ENCODE results near the gene KLHL17. TPM values are rescaled to one million over a fixed set of nuclear protein-coding genes. Genes with fewer than 3 reads are reported as not detected.

Gene KLHL17
- total RNA-seq, 4 donors from 2014 or later, result 3.7 to 10.8 (median 6.2) TPM

DNA sequence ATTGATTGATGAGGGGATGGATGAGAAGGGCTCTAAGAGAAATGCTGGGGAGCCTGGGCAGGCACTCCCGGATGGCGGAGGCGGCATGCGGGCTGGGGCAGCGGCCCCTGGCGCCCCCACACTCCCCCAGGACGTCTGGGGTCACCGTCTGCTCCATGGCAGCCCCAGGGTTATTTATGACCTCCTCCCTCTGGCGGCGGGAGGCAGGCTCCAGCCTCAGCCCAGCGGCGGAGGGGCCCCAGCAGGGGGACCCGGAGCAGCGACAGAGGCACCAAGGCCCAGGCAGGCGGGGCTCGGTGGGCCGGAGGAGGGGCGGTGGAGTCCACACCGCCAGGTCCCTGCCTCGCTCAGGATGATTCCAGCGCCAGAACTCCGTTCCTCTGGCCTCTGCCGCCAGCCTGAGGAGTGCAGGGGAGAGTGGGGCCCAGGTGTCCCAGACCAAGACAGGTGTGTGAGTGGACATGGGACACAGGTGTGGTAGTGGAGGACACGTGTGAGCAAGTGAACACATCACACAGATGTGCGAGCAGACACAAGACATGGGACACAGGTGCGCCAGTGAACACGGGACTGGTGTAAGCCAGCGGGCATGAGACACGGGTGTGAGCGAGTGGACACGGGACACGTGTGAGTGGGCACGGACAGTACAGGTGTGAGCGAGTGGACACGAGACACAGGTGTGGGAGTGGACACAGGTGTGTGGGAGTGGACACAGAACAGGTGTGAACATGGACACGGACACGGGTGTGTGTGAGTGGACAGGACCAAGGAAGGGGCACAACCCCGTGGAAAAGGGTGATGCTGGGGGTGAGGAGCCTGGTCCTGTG is 39.2 kb upstream of the KLHL17 start:
- peak overlapping the region in 3 of 4 donors; percentile 5 to 40 (median 28) for H3K4me3 ChIP-seq
- H3K27me3 ChIP-seq, result peaks cover 6 to 100% (median 18%) of the 10 kb centered on the region in 4 donors
- H3K27ac ChIP-seq (replicated peaks in 1 of 4), result no peak overlapping the region
- intact Hi-C loops (cut with DNase I), result no loop called here
- H3K9me3 ChIP-seq, result no peaks in the 10 kb centered on the region
- WGBS, result 42% methylated on average over 20 of the region's 38 CpGs
- H3K36me3 ChIP-seq, result no peaks in the 10 kb centered on the region
- H3K4me1 ChIP-seq, result peaks cover 35 to 75% (median 63%) of the 10 kb centered on the region in 4 donors
- DNase-seq (ENCODE audit: extremely low spot score), result no peak
- TF ChIP-seq POLR2AphosphoS5 (IDR thresholded peaks at IDR 0.05) (peak in 1 of 2 donors; percentile 39), POLR2A (IDR thresholded peaks at IDR 0.05; ENCODE audit: low read depth) (no peak), EP300 (IDR thresholded peaks at IDR 0.05) (no peak)
- TF ChIP-seq, protein P1, sequence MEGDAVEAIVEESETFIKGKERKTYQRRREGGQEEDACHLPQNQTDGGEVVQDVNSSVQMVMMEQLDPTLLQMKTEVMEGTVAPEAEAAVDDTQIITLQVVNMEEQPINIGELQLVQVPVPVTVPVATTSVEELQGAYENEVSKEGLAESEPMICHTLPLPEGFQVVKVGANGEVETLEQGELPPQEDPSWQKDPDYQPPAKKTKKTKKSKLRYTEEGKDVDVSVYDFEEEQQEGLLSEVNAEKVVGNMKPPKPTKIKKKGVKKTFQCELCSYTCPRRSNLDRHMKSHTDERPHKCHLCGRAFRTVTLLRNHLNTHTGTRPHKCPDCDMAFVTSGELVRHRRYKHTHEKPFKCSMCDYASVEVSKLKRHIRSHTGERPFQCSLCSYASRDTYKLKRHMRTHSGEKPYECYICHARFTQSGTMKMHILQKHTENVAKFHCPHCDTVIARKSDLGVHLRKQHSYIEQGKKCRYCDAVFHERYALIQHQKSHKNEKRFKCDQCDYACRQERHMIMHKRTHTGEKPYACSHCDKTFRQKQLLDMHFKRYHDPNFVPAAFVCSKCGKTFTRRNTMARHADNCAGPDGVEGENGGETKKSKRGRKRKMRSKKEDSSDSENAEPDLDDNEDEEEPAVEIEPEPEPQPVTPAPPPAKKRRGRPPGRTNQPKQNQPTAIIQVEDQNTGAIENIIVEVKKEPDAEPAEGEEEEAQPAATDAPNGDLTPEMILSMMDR (IDR thresholded peaks at IDR 0.05), result peak; percentile 38 to 71 (median 61)

DNA sequence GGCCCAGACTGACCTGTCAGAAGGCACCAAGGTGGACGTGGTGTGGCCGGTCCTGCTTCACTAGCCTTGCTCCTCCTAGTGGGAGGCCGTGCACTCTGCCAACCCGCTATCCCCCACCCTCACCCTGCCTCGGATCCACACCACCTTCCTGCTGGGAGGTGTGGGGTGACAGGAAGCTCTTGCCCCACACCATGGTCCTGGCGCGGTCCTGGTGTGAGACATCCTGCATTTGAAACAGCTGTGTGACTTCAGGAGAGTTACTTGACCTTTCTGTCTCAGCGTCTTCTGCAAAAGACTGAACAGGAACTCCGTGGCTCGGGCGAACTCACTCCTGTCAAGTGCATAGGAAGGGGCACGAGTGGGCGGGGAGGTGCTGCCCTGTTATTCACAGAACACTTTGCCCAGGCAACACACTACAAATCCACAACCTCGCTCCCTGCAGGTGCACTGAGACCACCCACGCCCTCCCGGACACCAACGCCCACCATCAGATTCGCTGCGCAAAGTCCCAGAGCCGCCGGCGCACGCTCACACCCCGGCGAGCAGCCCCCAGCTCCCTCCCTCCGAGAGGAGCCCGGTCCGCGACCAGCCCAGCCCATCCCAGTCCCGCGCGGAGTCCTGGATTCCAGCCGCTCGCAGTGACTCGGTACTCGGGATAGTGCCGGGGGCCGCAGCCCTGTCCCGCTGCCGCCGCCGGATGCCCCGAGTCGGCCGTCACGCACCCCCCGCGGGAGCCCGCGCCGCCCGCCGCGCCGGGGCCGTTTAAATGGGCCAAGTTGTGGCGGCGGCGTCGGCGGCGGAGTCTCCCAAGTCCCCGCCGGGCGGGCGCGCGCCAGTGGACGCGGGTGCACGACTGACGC is 37.0 kb upstream of the KLHL17 start, which contains the start of gene SAMD11:
TSS of gene SAMD11 (plus strand) at position 793 of the 860 bp plus-strand sequence. CDS start 509 bp downstream, outside the sequence.
- peak in 1 of 2 donors; percentile 20 for TF ChIP-seq POLR2AphosphoS5 (IDR thresholded peaks at IDR 0.05)
- TF ChIP-seq, protein P1 (IDR thresholded peaks at IDR 0.05), result peak in 1 of 3 experiments; percentile 33
- TF ChIP-seq POLR2A (IDR thresholded peaks at IDR 0.05; ENCODE audit: low read depth), result no peak
- Histone ChIP-seq H3K4me1 (peaks cover 32 to 66% (median 54%) of the 10 kb centered on the region in 4 donors), H3K9me3 (no peaks in the 10 kb centered on the region), H3K36me3 (no peaks in the 10 kb centered on the region), H3K27me3 (peaks cover 6 to 99% (median 22%) of the 10 kb centered on the region in 4 donors), H3K4me3 (peak within 1 kb of the TSS; percentile 57 to 75 (median 62)), H3K27ac (replicated peaks in 1 of 4) (peak within 1 kb of the TSS; percentile 56 to 68 (median 60))
- intact Hi-C loops (cut with DNase I), result no loop called here
- no peak for DNase-seq (ENCODE audit: extremely low spot score)
- 10% methylated on average over 31 of the region's 72 CpGs for WGBS

DNA sequence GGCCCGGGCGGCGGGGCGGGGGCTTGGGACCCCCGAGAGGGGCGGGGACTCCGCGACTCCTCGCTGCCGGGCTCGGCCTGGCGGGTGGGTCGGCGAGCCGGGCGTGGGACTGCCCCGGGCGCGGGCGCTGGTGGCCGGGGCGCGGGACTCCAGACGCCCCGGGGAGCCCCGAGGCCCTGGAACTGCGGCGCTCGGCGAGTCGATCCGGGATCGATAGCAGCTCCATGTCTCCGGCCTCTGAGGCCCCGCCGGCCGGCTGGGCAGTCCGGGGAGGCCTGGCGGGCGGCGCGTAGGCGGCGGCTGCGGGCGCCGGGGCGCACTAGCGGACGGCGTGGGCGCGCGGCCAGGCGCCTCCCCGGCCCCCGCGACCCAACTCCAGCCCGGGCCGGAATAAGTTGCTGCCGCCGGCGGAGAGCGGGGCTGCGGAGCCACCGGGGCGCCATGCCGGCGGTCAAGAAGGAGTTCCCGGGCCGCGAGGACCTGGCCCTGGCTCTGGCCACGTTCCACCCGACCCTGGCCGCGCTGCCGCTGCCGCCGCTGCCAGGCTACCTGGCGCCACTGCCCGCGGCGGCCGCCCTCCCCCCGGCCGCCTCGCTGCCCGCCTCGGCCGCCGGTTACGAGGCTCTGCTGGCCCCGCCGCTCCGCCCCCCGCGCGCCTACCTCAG is 36.3 kb upstream of the KLHL17 start:
- Histone ChIP-seq H3K9me3 (no peaks in the 10 kb centered on the region), H3K4me1 (peaks cover 32 to 66% (median 54%) of the 10 kb centered on the region in 4 donors), H3K27me3 (peaks cover 6 to 99% (median 22%) of the 10 kb centered on the region in 4 donors), H3K4me3 (peak overlapping the region; percentile 57 to 75 (median 62)), H3K27ac (replicated peaks in 1 of 4) (peak overlapping the region; percentile 56 to 68 (median 60)), H3K36me3 (no peaks in the 10 kb centered on the region)
- intact Hi-C loops (cut with DNase I), result no loop called here
- 0% methylated on average over 42 of the region's 98 CpGs for WGBS
- no peak for DNase-seq (ENCODE audit: extremely low spot score)
- TF ChIP-seq POLR2A (IDR thresholded peaks at IDR 0.05; ENCODE audit: low read depth), result no peak
- TF ChIP-seq EP300 (IDR thresholded peaks at IDR 0.05), result no peak
- no peak for TF ChIP-seq POLR2AphosphoS5 (IDR thresholded peaks at IDR 0.05)
- TF ChIP-seq, protein P1 (IDR thresholded peaks at IDR 0.05), result no peak
